ENCODE data around the gene APRT.

DNA sequence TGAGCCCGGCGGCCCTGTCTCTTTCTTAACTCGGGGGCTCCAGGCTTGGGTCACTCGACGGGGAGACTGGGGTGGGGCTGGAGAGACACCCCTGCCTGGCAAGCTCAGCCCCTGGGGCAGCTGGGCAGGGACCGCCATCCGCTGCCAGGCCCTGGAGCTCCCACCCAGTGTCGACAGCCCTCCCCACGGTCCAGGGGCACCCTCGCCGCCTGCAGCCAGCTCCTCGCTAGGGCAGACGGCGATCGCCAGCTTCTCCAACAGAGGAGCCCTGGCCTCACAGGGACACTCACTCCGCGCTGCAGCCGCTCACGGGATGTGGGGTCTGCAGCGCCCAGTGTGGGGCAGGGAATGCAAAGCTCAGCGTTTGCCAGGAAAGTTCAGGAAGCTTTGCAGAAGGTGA lies 16.0 kb upstream of the APRT start:
- TF ChIP-seq, protein P1, sequence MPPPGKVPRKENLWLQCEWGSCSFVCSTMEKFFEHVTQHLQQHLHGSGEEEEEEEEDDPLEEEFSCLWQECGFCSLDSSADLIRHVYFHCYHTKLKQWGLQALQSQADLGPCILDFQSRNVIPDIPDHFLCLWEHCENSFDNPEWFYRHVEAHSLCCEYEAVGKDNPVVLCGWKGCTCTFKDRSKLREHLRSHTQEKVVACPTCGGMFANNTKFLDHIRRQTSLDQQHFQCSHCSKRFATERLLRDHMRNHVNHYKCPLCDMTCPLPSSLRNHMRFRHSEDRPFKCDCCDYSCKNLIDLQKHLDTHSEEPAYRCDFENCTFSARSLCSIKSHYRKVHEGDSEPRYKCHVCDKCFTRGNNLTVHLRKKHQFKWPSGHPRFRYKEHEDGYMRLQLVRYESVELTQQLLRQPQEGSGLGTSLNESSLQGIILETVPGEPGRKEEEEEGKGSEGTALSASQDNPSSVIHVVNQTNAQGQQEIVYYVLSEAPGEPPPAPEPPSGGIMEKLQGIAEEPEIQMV (tag; conservative IDR thresholded peaks at IDR 0.05; ENCODE audit: low read depth) = no peak
- TF ChIP-seq, protein P2, sequence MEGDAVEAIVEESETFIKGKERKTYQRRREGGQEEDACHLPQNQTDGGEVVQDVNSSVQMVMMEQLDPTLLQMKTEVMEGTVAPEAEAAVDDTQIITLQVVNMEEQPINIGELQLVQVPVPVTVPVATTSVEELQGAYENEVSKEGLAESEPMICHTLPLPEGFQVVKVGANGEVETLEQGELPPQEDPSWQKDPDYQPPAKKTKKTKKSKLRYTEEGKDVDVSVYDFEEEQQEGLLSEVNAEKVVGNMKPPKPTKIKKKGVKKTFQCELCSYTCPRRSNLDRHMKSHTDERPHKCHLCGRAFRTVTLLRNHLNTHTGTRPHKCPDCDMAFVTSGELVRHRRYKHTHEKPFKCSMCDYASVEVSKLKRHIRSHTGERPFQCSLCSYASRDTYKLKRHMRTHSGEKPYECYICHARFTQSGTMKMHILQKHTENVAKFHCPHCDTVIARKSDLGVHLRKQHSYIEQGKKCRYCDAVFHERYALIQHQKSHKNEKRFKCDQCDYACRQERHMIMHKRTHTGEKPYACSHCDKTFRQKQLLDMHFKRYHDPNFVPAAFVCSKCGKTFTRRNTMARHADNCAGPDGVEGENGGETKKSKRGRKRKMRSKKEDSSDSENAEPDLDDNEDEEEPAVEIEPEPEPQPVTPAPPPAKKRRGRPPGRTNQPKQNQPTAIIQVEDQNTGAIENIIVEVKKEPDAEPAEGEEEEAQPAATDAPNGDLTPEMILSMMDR (IDR thresholded peaks at IDR 0.05 in 2 of 3, conservative IDR thresholded peaks at IDR 0.05 in 1 of 3; ENCODE audit: insufficient read depth in 2 of 3, low read depth in 1 of 3, low read length in 3 of 3) = no peak
